ENCODE measurements around the gene ZNF536.

Gene ZNF536

DNA sequence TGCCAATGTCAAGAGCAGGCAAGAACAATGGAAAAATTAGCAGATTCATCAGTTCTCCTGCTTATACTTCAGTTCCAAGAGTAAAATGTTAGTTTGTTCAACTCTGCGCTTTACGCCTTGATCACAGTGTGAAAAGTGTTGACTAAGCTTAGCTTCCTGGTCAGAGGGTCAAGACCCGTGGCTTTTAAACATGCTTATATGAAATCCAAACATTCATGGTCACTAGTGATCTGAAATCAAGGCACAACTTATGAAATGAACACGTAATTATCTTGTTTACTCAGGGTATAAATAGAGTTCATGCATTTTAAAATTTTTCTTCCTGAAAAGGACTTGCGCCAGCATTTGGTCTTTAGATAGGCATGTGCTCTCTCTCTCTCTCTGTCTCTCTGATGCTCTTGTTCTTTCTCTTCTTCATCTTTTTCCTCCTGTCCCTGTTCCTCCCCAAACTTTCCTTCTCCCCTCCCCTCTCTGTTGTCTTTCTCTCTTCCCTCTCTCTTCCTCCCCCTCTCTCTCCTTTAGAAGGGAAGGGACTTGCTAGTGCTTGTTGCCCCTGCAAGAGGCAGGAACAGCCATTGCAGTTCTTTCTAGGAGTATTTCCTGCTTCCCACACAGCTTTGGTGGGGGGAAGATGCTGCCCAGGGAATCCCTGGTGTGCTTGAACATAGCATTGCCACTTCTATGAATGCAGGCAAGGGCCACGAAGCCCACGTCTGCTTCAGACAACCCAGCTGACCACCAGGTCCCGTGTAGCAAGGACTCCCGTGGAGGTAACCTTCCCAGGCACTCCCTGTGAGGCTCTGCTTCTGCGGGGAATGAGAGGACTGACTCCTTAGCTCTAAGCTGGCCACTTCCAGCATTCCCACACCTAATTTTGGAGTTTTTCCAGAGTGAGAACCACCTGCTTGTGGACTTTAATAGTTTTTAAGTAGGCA lies 7.1 kb upstream of the ZNF536 start:
- DNase-seq = no peak

DNA sequence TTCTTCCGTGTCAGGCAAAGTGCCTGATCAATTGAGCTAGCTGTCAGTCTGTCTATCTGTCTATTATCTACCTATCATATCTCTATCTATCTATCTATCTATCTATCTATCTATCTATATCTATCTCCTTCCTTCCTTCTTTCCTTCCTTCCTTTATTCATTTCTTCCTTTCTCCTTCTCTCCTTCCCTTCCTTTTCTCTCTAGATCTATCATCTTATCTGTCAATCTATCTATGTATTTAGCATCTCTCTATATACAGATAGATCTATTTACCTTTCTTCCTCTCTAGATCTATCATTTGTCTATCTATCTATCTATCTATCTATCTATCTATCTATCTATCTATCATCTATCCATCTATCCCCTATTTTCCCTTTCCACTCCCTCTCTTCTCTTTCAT lies 5.9 kb upstream of the ZNF536 start:
- DNase-seq = no peak

DNA sequence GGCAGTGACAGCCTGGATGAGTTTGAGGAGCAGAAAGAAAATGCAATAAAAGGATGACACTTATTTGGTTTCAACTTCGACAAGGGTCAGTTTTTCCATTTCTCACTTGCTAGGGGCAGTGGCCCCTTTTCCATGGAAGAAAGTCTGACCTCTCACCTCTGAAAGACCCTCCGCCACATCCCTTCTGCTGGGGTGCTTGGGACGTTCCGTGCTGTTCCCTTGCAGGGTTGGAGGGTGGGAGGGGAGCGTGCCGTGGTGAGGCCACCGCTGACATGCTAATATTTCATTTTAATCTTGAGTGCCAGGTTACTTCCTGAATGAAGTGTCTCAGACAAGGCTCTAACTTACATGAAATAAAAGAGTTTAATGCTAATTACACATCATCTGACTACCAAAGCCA lies 5.2 kb upstream of the ZNF536 start:
- DNase-seq = no peak

DNA sequence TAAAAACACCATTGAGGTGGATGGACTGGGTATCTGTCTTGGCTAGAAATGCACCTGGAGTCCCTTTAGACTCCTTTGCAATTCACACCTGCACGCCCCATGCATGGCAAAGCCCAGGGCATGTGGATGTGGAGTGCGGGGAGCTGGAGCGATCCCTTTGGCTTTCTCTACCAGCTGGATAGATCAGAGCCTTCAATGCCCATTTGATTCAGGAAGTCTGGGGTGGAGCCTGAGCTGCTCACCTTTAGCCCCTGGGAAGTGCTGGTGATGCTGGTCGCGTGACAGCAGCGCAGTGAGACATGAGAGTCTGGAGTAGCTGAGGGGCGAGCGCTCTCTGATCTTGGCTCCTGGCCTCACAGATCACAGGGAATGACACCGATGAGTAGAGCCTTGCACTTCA lies 4.8 kb upstream of the ZNF536 start:
- DNase-seq = no peak

DNA sequence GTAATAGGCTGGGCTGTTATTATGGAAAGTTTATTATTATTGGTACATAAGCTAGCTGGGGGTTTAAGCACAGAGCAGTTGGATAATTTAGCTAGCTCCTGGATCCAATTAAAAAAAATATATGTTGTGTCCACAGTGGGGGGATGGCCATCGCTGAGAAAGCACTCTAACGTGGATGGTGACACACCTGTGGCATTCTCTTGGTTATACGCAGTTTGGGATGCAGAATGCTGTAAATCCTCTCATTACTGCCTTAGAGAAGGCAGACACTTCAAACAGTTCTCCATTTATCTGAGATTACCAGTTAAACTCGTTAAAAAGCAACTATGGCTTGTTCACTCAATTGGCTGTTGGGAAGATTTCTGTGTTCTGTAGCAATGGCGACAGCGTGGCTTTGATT lies 2.4 kb upstream of the ZNF536 start:
- no peak for DNase-seq

DNA sequence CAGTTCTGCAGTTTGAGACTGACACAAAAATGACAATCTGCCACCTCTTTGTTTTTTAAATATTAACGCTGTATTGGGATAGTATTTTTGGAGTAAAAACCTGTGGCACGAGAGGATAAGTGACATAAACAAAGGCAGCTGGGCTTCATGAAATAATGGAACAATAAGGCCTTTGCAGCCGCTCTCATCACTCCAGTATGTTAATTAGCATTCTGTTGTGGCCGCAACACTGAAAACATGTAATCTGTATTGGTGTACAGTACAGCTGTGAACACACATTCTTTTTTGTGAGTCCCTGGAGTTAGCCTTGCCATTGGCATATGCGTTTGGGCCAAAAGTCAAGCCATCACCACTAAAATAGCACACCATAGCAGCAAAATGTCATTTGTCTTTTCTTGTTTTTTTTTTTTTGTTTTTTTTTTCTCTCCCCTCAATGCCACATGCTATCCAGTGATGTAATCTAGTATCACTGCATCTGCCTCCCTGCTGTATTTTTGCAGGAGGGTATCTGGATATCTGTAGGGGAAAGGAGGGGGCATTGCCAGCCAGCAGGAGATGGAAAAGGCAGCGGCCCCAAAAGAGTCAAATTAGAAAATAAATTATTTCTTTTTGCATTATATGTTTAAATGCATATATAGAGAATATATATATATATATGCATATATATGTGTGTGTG lies 885 bp upstream of the ZNF536 start:
- no peak for DNase-seq

DNA sequence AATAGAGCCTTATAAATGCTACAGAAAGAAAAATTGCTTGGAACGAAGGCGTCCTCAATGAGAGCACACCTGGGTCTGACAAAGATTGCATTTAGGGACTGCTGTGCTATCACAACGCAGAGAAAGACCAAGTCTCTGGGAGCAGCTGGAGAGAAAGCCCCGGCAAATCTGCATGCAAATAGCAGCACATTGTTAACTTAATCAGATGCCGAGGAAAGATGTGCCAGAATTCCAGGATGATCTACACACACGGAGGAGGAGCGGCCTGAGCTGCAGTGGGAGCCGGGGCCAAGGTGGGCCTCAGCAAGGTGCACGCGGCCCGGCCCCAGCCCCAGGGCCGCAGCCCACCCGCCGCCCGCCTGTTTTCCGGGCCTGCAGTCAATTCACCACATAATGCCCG lies 1.4 kb downstream of the ZNF536 start:
- DNase-seq = no peak

DNA sequence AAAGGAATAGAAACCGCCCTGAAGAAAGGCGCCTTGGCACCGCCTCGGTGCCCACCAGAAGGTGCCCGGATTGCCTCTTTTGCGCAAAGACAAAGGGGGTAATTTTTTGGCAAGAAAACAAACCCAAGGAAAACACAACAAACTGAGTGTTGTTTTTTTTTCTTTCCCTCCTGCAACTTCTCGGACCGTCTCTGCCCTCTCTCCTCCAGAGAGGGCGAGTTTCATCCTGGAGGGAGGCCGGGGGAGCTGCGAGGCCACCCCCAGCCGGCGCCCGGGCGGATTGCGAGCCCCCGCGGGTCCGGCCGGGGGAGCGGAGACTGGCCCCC lies 2.3 kb downstream of the ZNF536 start:
- no peak for DNase-seq

DNA sequence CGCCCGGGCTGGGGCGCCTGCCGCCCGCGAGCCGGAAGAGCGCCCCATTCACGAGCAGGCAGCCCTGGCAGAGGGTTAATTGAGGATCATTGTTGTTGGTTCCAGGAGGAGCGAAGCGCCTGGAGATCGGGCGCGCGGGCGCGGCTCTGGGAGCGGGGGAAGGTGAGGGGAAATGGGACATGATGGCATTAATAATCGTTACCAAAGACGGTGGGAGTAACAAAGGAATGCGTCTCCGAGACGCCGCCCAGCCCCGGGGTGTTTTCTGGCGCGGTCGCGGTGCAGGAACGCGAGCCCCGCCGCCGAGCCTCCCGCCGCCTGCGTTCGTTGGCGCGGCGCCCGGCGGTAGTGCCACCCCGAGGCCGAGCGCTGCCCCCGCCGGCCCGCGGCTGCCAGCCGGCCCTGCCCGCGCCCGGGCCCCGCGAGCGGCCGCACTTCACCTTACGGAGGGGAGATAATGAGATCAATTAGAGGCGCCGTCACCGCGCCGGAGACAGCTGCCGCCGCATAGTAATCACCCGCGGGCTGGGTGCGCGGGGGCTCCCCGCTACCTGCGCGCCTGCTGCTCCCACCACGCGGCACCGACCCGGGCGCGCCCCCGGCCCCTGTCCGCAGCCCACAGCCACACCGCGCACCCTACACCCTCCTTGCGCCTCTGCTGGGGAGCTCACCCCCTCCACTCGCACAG lies 2.8 kb downstream of the ZNF536 start:
- DNase-seq = no peak

DNA sequence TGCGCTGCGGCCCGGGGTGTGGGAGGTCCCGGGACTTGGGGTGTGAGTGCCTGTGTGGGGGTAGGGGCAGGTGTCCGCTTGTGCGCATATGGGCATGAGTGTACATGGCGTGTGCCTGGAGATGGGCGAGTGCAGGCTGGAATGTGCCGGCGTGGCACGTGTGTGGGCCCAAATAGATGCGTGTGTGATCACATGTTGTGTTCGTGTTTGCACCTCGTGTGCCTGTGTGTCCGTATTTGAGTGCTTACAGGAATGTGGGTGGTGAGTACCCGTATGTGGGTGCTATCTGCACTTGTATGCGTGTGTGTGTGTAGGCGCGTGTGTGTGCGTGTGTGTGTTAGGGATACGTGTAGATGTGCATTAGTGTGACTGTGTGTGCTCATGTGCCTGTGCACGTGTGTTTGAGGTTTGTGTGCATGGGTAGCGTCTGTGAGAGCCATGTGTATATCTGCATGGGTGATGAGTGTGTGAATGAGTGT lies 3.4 kb downstream of the ZNF536 start:
- DNase-seq = no peak

DNA sequence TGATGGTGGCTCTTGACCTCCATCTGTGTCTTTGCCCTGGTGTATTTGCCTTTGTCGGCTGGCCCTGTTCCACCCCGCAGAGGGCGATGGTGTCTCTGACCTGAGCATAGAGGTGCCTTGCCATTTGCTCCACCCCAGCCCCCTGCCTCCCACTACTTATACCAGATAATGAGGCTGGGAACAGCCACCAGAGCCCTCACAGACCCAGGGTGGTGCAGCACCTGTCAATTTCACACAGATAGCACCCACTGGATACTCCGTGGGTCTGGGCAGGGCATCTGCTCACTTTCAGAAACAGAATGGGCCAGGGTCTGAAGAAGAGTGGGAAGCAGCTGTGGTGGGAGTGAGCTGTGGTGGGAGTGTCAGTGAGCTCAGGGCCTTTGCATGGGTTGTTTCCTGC lies 4.1 kb downstream of the ZNF536 start:
- no peak for DNase-seq

DNA sequence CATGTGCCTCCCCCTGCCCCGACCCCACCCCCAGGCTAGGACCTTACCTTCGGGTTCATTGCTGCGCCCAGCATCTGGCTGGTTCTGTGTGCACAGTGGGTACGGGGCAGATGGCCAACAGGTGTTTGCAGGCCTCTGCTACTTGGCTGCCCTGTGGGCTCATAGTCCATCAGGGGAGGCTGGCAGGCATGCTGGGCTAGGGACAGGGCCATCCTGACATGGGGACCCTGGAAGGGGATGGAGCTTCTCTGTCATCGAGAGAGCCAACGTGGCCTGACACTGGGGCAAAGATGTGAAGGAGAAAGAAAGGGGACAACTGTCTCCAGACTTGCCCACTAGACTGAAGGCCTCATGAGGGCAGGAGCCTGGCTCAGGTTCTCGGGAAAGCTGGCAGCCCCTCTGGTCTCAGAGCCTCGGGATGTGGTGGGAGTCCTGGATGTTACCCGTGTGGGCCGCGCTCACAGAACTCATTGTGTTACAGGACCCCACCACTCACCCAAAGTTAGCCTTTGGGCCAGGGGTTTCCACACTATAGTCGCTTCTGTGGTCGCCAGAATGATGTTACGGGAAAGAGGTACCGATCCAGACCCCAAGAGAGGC lies 4.7 kb downstream of the ZNF536 start:
- no peak for DNase-seq

DNA sequence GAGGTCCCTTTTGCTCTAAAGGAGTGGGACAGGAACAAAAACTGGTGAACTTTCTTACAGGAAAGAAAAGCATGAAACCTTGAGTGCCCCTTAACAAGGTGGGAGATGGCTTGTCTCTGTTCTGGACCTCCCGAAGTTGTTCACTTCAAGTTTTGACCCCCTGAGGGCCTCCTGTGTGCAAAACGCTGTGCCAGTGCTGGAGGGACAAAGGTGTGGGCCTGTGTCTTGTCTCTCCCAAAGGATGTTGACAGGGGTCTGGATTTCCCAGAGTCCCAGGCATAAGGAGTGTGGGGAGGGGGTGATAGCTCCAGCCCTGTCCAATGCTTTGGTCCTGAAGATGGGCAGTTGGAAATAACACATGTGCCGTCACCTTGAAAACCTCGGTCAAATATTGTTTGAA lies 6.5 kb downstream of the ZNF536 start:
- no peak for DNase-seq

DNA sequence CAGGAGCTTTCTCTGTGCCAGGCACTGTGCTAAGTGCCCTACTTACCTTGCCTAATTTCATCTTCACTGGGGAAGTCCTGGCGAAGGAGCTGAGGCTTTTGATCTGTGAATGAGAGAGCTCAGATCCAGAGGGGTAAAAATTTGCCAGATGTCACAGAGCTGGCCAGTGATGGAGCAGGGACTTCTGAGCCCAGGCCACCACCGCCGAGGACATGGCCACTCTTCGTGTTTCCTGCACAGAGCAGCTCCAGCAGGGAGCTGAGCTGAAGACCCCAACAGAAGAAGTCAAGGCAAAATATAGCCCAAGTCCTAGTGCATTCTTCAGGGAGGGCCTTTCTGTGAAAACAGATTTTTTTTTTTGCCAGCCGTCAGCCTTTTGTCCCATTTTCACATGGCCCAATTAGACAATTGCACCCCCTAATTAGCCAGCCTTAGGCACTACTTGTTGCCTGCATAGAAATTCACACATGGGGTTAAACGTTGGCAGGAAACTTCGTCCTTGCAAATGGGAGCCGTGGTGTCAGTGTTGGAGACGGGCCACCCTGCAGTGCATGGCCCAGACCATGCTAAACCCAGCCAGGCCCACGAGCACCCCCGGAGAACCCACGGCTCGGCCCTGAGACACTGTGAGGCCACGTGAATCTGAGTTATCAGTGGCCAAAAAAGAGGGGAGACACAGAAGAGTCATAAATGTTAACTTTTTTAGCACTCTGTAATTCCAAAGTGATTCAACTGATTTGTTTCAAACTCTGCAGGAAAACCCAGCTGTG lies 7.8 kb downstream of the ZNF536 start:
- DNase-seq = no peak

DNA sequence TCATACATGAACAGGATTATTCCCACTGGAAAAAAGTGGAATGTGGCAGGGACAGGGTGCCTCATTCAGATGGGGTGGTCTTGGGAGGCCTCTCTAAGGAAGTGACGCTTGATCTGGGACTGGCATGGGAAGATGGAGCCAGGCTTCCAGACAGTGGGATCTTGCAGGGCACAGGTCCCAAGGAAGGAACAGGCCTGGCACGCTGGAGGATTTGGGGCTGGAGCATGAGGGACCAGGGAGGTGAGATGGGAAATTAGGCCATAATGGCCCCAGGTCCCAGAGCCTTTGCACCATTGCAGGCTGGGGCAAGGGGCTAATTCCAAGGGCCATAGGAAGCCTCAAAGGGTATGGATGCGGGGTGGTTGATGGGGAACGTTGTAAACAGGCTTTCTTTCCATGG lies 9.2 kb downstream of the ZNF536 start:
- DNase-seq = no peak

DNA sequence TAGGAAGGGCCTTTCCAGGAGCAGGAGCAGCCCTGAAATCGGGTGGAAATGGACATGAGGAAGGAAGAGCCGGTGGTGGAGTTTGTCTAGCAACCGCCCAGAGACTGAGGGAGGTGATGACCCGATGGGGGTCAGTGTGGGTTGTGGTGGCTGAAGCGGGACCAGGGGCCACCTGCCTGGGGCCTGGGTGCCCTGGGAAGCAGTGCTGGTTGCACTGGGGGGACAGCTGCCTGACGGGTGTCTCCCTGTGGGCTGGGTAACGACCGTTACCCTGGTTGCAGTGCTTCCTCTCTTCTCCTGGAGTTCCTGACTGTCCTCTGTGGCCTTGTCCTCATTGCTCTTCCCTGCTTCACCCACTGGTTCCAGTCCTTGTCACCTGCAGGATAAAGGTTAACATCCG lies 13.0 kb downstream of the ZNF536 start:
- no peak for DNase-seq

DNA sequence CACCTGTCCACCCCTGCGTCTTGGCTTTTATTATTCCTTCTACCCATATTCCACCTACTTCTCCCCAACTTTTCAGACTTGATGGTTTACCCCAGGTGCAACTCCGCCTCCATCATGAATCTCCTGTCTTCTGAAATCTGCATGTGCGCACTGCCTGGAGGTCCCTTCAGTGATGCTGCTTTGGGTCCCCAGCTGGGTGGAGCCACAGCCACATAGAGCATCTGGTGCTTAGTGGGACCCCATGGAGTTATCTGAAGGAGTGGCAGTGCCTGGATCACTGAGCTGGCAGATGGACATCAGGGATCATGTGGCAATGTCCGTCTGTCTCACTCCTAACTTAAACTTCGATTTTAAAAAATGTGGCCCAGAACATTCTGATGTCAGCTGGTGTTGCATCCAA lies 13.5 kb downstream of the ZNF536 start:
- no peak for DNase-seq

DNA sequence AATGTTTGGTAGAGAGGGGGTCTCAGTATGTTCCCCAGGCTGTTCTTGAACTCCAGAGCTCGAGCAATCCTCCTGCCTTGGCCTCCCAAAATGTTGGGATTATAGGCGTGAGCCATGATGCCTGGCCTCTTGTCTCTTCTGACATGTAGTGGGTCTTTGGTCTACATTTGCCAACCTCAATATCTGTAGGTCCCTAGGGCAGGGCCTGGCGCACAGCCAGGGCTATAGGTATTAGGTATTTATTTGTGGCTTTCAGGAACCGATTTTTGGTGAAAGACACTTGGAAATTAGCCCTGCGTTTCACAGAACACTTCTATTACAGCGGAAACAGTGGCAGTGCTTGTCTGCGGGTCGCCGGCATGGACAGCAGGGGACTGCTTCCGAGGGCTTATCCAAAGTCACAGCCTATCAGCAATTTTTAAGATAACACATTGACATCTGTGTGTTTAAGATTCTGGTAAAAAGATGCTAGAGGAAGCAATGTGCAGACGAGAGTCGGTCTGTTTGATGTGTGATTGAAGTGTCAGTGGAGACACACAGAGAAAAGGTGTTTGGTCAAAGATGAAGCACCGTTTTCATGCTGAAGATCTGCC lies 14.5 kb downstream of the ZNF536 start:
- DNase-seq = no peak

DNA sequence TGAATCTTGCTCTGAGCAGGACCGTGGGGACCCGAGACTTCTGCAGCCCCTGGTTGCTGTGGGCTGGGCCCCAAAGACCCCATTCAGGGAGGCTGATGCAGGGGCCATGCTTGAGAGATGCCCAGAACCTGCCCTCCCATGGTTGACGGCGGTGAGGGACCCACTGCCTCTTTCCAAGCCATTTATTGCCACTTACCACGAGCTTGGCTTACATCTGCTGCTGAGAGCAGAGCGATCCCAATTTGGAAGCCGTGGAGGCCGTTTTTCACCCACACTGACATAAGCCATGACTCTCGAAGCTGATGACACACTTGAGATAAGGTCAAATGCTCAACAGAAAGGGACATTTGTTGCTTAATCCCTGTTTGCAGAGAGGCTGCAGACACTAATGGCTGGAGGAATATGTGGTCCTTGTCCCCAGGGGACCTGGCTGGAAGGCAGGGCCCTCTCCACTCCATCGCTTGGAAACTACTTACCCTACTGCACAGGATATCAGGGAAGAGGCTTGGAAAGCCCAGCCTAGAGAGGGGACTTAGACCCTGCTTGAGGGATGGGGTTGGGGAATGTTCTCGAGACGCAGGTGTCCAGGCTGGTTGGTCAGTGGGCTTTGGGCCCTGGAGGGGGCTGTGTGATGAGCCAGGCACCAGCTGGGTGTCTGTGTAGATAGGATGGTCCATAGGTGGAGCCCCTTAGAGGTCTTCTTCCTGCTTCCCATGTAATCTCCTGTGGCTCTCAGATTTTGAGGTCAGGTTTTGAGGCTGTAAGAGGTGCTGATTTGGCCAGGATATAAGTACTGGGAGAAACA lies 15.3 kb downstream of the ZNF536 start:
- DNase-seq = no peak

DNA sequence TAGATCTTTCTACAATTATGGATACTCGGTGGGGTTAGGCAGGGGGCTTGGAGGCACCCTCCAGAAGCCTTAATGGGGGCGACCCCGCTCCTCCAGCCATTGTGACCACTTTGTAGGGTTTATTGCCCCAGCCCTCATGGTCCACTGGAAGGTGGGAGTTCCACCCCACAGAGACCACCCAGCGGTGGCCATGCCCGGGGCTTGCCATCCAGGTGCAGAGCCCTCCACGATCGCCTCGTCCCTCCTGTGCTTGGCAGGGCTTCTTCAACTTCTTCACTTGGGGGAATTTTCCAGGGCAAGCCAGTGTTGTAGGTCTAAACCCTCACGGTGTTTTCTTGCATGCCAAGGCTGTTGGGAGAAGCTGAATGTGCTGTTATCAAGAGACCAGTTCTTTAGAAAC lies 16.1 kb downstream of the ZNF536 start:
- no peak for DNase-seq

DNA sequence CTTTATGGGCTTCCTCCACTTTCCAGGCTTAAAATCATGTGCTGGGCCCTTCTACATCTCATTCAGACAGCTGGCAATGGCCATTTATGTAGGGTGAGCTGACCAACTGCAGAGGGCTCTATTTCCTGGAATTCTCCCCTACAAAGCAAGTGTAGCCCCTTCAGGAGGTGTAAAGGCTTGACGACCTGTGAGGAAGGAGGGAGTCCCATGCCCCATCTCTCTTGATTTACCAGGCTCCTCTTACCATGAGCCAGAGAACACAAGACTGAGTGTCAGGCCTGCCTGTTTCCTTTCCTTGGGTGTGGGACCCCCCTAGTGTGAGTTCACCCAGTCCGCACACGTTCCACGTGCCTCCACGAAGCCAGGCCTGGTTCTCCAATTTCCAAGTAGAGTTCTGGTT lies 16.6 kb downstream of the ZNF536 start:
- DNase-seq = no peak

All from NCI-H226 (cell line).